ENCODE data around the gene DOCK1.

The DOCK1 gene

DNA sequence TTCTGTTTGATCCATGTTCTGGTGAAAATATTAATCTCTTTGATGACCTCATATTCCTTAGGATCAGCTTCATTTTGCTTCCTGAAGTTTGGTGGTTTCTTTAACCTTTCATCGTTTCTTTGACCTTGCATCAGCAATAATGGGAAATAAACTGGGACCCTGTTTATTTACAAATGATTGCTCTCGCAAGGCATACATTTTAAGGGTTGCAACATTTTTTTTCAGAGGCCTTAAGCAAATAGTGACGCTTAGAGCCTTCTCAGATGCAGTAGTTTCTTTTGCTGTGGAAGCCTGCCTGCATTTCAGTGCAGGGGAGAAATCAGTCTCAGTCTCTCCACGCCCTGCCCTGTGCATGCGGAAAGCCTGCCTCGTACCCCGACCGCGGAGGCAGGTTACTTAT is 504.8 kb downstream of the DOCK1 start:
- DNase-seq (ENCODE audit: low spot score in 2 of 2): no peak
- H3K4me3 ChIP-seq: no peak overlapping the region
- no peaks in the 10 kb centered on the region for H3K9me3 ChIP-seq
- H3K27me3 ChIP-seq (ENCODE audit: low read depth): no peaks in the 10 kb centered on the region
- no peaks in the 10 kb centered on the region for H3K4me1 ChIP-seq
- in situ Hi-C loops (cut with MboI; ENCODE audit: low sequenced_read_pairs): no loop called here
- H3K36me3 ChIP-seq (replicated peaks): no peaks in the 10 kb centered on the region

DNA sequence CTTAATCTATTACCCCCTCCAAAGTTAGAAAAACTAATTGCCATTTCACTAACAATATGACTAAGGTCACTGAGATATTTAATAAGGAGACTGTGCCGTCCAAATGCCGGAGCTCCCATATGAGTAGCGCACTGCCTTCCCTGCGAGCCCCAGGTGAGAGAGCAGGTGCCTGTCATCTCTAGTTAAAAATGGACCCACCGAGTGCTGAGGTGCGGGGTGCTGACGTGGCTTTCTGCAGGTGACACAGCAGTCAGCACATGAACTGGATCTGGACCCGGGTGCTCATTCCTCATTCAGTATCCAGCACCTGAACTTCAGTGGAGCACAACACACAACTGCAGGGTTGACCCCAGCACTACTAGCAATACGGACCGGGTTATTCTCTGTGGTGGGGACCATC is 505.8 kb downstream of the DOCK1 start:
- in situ Hi-C loops (cut with MboI; ENCODE audit: low sequenced_read_pairs): no loop called here
- Histone ChIP-seq H3K4me1 (no peaks in the 10 kb centered on the region), H3K9me3 (no peaks in the 10 kb centered on the region), H3K36me3 (replicated peaks) (no peaks in the 10 kb centered on the region), H3K4me3 (no peak overlapping the region), H3K27me3 (ENCODE audit: low read depth) (no peaks in the 10 kb centered on the region)
- no peak for DNase-seq (ENCODE audit: low spot score in 2 of 2)

DNA sequence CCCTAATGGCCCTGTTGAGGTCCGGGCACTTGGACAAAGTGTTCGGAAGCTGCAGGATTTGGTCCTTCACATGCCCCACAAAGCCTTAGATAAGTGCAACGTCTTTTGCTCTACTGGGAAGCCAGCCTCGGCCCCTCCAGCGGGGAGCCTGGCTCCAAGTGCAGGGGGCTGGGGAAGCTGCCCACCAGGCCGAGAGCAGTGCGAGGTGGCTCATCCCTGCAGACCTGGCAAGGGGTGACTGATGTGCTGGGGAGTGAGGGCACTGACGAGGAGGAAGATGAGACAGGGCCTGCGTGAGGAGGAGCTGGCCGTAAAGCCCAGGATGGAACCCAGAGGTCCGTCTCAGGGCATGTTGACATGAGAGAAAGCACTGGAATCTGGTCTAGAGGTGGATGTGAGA is 508.1 kb downstream of the DOCK1 start:
- DNase-seq (ENCODE audit: low spot score in 2 of 2): no peak
- Histone ChIP-seq H3K36me3 (replicated peaks) (no peaks in the 10 kb centered on the region), H3K4me3 (no peak overlapping the region), H3K4me1 (no peaks in the 10 kb centered on the region), H3K27me3 (ENCODE audit: low read depth) (no peaks in the 10 kb centered on the region), H3K9me3 (no peaks in the 10 kb centered on the region)
- in situ Hi-C loops (cut with MboI; ENCODE audit: low sequenced_read_pairs): no loop called here

DNA sequence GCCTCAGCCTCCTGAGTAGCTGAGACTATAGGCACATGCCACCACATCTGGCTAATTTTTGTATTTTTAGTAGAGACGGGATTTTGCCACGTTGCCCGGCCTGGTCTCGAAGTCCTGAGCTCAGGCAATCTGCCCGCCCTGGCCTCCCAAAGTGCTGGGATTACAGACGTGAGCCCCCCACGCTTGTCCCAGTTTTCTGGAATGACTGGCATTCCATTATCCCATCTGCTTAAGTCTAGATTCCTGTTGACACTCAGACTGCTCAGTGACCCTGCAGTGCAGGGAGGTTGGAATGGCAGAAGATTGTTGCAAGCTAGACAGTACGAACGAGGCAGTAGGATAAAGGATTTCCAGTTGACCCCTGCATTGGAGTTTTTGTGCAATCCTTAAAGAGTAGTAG is 508.8 kb downstream of the DOCK1 start:
- H3K36me3 ChIP-seq (replicated peaks): no peaks in the 10 kb centered on the region
- no peaks in the 10 kb centered on the region for H3K9me3 ChIP-seq
- no peaks in the 10 kb centered on the region for H3K4me1 ChIP-seq
- H3K27me3 ChIP-seq (ENCODE audit: low read depth): no peaks in the 10 kb centered on the region
- H3K4me3 ChIP-seq: no peak overlapping the region
- in situ Hi-C loops (cut with MboI; ENCODE audit: low sequenced_read_pairs): no loop called here
- no peak for DNase-seq (ENCODE audit: low spot score in 2 of 2)

DNA sequence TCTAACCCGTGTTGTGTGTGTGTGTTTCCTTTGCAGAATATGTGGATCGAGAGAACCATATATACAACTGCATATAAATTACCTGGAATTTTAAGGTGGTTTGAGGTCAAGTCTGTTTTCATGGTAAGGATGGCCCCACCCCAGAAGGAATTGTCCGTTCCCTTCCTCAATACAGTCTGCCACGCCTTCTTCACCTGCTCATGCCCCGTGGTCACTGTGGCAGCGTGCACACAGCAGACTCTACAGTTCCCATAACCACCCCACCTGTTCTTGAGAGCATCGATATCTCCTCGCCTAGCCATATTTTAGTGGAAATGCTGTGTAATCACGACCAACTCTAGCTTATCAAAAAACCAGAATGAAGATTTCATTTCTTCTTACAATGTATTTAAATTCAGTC is 509.9 kb downstream of the DOCK1 start:
- DNase-seq (ENCODE audit: low spot score in 2 of 2): no peak
- Histone ChIP-seq H3K4me1 (no peaks in the 10 kb centered on the region), H3K4me3 (no peak overlapping the region), H3K9me3 (no peaks in the 10 kb centered on the region), H3K36me3 (replicated peaks) (no peaks in the 10 kb centered on the region), H3K27me3 (ENCODE audit: low read depth) (no peaks in the 10 kb centered on the region)
- in situ Hi-C loops (cut with MboI; ENCODE audit: low sequenced_read_pairs): no loop called here

DNA sequence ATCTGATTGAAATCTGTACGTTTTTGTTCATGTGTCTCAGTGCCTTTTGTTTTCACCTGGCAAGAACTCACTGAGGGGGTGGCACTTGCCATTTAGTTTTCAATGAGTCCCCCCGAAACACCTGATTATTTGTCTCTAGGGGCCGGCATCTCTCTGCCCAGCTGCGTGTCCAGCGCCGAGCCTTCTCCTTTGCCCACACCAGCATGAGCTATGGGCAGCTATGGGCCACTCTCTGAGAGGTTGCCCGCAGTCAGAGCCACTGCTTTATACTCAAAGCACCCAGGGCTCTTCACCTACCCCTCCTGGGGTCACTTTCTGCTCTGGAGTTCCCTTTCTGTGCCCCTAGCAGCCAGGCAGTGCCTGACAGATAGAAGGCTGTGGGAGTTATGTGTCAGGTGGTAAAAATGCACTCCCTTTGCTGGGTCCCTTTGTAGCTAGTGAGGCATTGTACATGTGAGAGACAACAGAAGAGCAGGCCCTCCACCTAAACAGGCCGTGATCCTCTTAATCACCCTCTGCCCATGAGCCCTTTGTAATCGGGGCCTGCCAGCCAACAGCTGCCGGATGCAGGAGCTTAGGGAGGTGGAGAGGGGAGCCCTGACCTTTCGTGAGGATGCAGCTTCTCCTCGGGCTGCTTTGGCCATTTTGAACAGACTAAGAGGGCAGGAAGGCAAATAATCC is 510.8 kb downstream of the DOCK1 start:
- Histone ChIP-seq H3K4me1 (no peaks in the 10 kb centered on the region), H3K4me3 (no peak overlapping the region), H3K27me3 (ENCODE audit: low read depth) (no peaks in the 10 kb centered on the region), H3K36me3 (replicated peaks) (no peaks in the 10 kb centered on the region), H3K9me3 (no peaks in the 10 kb centered on the region)
- in situ Hi-C loops (cut with MboI; ENCODE audit: low sequenced_read_pairs): no loop called here
- DNase-seq (ENCODE audit: low spot score in 2 of 2): no peak

DNA sequence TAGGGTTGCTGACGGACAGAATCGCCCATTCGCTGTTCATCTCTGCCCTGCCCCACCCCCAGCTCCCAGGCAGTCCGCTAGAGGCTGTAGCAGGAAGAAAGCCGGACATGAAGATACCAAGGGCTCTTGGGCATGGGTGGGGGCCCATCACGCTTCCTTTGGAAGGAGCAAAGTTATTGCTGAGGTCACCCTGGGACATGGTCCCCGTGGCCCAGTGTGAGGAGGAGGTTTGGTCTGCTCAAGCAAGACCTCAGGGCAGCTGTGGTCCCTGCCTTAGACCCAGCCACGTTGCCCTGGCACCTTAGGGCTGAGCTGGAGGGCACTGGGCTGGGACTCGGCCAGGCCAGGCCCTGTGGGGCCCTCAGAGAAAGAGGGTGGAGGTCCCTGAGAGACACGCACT is 511.8 kb downstream of the DOCK1 start:
- DNase-seq (ENCODE audit: low spot score in 2 of 2): no peak
- in situ Hi-C loops (cut with MboI; ENCODE audit: low sequenced_read_pairs): no loop called here
- Histone ChIP-seq H3K9me3 (no peaks in the 10 kb centered on the region), H3K27me3 (ENCODE audit: low read depth) (no peaks in the 10 kb centered on the region), H3K36me3 (replicated peaks) (no peaks in the 10 kb centered on the region), H3K4me1 (no peaks in the 10 kb centered on the region), H3K4me3 (no peak overlapping the region)

DNA sequence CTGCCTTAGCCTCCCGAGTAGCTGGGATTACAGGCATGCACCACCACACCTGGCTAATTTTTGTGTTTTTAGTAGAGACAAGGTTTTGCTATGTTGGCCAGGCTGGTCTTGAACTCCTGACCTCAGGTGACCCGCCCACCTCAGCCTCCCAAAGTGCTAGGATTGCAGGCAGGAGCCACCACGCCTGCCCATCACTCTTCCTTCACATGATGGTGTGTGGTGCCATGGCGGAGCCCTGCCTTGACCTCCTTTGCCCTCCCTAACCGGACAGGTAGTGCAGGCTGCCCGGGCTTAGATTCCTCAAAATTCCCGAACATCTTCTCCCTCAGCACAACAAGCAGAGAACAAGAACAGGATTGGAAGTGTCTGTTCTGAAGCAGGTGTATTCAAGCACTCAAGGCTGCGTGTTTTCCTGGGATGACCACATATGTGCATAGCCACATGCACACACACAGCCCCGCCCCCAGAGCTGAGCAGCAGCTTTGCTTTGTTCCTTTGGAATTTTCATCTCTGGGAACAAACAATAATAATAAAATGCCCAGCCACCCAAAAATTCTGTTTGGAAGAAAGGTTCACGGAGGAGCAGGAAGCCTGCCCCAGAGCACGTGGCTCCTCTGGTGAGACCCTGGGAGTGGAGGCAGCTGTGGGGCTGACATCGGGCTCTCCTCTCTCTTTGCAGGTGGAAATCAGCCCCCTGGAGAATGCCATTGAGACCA is 512.6 kb downstream of the DOCK1 start:
- H3K4me1 ChIP-seq: no peaks in the 10 kb centered on the region
- no peak overlapping the region for H3K4me3 ChIP-seq
- no peaks in the 10 kb centered on the region for H3K36me3 ChIP-seq (replicated peaks)
- in situ Hi-C loops (cut with MboI; ENCODE audit: low sequenced_read_pairs): no loop called here
- DNase-seq (ENCODE audit: low spot score in 2 of 2): no peak
- no peaks in the 10 kb centered on the region for H3K9me3 ChIP-seq
- H3K27me3 ChIP-seq (ENCODE audit: low read depth): no peaks in the 10 kb centered on the region

DNA sequence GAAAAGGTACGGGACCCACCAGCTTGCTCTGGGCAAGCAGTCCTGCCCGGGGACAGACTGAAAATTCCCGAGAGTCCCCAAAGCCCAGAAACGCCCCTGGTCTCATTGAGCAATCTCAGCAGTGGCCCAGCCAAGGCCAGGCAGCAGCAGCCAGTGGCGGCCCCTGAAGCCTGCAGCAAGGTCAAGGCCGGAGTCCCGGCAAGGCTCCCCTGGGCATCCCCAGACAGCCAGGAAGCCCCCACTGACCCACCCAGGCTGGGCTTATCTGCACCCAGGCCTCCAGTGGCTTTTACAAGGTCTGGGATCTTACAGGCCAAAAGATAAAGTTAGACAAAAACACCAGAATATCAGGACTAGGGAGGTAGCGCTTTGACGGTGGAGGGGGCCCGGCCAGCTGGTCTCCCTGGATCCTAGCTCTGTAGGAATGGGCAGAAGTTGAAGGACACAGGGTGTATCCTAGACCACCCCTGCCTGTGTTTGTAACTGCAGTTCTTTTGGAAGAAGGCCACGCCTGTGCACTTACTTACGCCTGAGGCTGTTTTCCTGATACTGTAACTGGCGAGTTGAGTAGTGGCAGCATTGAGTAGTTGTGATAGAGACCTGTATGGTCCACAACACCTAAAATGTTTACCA is 513.4 kb downstream of the DOCK1 start:
- Histone ChIP-seq H3K36me3 (replicated peaks) (no peaks in the 10 kb centered on the region), H3K4me3 (no peak overlapping the region), H3K27me3 (ENCODE audit: low read depth) (no peaks in the 10 kb centered on the region), H3K4me1 (no peaks in the 10 kb centered on the region), H3K9me3 (no peaks in the 10 kb centered on the region)
- in situ Hi-C loops (cut with MboI; ENCODE audit: low sequenced_read_pairs): no loop called here
- no peak for DNase-seq (ENCODE audit: low spot score in 2 of 2)

DNA sequence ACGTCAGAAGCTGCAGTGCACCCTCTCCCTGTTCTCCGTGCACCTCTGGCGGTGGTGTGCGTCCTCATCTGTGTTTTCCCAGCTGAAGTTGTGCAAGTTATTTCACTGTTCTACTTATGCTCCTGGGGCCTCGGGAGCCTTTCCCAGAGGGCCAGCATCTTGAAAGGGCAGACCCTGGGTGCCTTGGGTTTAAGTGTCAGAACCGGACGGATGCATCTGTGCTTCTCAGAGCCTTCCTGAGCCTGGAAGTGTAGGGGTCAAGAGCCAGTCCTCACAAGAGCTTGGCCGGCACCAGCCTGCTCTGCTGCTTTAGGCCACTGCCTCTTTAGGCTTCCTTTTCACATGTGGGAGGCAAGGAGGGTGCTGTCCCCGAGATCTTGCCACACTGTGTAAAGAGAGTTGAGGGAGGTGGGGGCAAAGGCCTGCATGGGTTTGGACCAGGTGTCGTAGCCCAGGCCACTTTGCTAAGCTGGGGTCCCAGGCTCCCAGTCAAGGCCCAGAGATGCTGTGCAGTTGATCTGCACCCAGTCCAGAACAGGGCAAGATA is 515.0 kb downstream of the DOCK1 start:
- in situ Hi-C loops (cut with MboI; ENCODE audit: low sequenced_read_pairs): no loop called here
- H3K9me3 ChIP-seq: no peaks in the 10 kb centered on the region
- H3K27me3 ChIP-seq (ENCODE audit: low read depth): no peaks in the 10 kb centered on the region
- DNase-seq (ENCODE audit: low spot score in 2 of 2): no peak
- no peaks in the 10 kb centered on the region for H3K36me3 ChIP-seq (replicated peaks)
- H3K4me1 ChIP-seq: no peaks in the 10 kb centered on the region
- H3K4me3 ChIP-seq: no peak overlapping the region

DNA sequence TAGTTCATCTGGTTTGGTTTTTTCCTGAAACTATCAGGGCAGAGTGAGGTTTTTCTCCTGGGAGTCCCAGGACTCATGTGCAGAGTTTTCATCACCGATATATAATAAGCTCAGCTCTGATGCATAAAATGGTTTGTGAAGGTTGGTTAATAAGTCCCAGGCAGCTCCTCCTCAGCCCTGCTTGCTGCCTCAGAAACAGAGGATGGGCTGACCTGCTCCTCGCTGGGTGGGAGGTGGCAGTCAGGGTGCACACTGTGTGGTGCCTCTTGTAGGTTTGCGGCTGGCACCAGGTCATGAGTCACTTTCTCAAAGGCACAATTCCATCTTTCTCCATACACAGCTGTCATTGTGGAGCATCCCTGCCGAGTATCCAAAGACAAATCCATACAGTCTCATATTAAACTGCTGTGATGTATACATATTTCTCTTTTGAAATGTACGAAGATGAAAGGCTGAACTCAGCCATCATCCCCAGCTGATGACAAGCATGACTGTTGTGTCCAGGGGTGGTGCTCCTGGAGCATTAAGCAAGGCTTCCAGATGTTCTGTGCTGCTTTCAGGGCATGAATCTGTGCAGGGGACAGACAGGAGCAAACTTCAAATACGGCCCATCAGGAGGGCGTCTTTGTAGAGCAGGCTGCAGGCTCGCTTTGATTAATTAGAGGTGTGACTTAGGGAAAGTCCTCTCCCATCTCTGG is 518.1 kb downstream of the DOCK1 start:
- H3K27me3 ChIP-seq (ENCODE audit: low read depth): no peaks in the 10 kb centered on the region
- DNase-seq (ENCODE audit: low spot score in 2 of 2): no peak
- no peaks in the 10 kb centered on the region for H3K4me1 ChIP-seq
- in situ Hi-C loops (cut with MboI; ENCODE audit: low sequenced_read_pairs): no loop called here
- no peaks in the 10 kb centered on the region for H3K36me3 ChIP-seq (replicated peaks)
- no peaks in the 10 kb centered on the region for H3K9me3 ChIP-seq
- H3K4me3 ChIP-seq: no peak overlapping the region

DNA sequence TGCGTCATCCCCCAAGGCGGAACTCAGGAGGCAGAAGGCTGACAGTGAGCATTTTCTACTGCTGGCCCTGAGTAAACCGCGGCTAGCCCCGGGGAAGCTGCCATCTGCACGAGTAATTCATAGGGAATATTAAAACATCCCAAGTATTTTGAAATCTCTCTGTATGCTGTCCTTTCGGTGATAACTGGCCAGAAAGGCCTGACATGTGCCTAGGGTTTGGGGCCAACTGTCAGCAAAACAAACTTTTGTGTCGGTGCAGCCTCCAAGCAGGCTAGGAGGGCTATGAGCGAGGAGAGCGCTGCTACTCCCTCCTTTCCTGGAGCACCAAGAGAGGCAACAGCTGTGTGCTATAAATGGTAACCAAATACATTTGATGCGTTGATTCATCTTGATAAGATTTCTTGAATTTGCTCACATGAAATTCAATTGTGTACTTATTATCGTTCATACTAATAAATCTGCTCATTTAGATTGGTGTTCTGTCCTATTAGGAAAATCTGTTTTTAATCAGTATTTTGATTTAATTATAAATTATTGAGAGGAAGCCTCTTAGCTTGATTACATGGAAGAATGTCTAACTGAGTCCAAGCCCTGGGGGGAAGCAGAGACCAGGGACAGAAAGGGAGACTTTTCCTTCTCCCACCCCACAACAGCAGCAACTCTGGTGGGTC is 519.5 kb downstream of the DOCK1 start:
- H3K4me3 ChIP-seq: no peak overlapping the region
- in situ Hi-C loops (cut with MboI; ENCODE audit: low sequenced_read_pairs): no loop called here
- no peak for DNase-seq (ENCODE audit: low spot score in 2 of 2)

DNA sequence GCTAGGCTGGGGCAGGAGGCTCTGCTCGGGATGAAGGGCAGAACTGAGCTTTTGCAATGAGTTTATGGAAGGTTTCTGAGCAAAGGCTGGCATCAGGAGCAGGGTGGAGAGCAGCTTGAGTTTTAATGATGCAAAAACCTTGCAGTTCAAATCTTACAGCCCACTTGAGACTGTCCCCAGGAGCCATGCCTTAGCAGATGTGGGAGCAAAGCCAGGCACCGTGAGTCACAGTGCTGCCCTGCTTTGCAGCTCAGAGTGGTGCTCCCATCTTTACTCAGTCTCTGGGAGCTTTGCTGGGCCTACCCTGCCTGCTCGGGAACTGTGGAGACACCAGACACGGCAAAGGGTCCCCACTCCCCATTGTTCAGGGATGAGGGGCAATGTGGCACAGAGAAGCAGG is 521.5 kb downstream of the DOCK1 start:
- no peak for DNase-seq (ENCODE audit: low spot score in 2 of 2)
- in situ Hi-C loops (cut with MboI; ENCODE audit: low sequenced_read_pairs): no loop called here

More for the DNA sequence above, 519.5 kb downstream of the DOCK1 start:
- H3K9me3 ChIP-seq: no peaks in the 10 kb centered on the region
- no peaks in the 10 kb centered on the region for H3K4me1 ChIP-seq
- H3K36me3 ChIP-seq (replicated peaks): no peaks in the 10 kb centered on the region
- no peaks in the 10 kb centered on the region for H3K27me3 ChIP-seq (ENCODE audit: low read depth)

More for the DNA sequence above, 521.5 kb downstream of the DOCK1 start:
- H3K36me3 ChIP-seq (replicated peaks): no peaks in the 10 kb centered on the region
- H3K9me3 ChIP-seq: no peaks in the 10 kb centered on the region
- no peaks in the 10 kb centered on the region for H3K27me3 ChIP-seq (ENCODE audit: low read depth)
- no peaks in the 10 kb centered on the region for H3K4me1 ChIP-seq
- no peak overlapping the region for H3K4me3 ChIP-seq

Data from HAP-1 (cell line).